HEK293 (cell line): ENCODE results near the gene MTARC1.

Source experiments
- CTCF ChIA-PET: fragments of 350-600 bp; formaldehyde crosslinking; extraction: SDS; loops from one replicate; lab custom pipeline; 2021; ENCODE audit warnings: antibody characterized with exemption; lab: Yijun Ruan, JAX
- POLR2A ChIA-PET: fragments of 300-600 bp; formaldehyde crosslinking; extraction: SDS; loops from one replicate; lab custom pipeline; 2020; ENCODE audit warnings: antibody characterized with exemption, inconsistent platforms; lab: Yijun Ruan, JAX
- H3K27ac ChIP-seq: fragments of 200-500 bp; sonication (Bioruptor generic); 2 replicates; pipeline ENCODE4 v1.5.1; 2014; ENCODE audit warnings: low read depth, low read length, control low read depth, inconsistent platforms; ENCODE audit errors: extremely low read depth
- H3K36me3 ChIP-seq, 2 experiments: fragments of 200-500 bp in 1 of 2; sonication (Bioruptor generic) in 1 of 2; 1 replicate in 1 of 2; 2 replicates in 1 of 2; pipeline ENCODE4 v1.5.1; 2014 to 2017; ENCODE audit warnings: inconsistent platforms in 2 of 2, low read length in 2 of 2; ENCODE audit not compliant: control insufficient read depth in 2 of 2, insufficient read depth in 1 of 2
- H3K4me1 ChIP-seq: fragments of 200-500 bp; sonication (Bioruptor generic); 2 replicates; pipeline ENCODE4 v1.5.1; 2014; ENCODE audit warnings: mild to moderate bottlenecking, low read length, inconsistent platforms; ENCODE audit not compliant: control insufficient read depth, insufficient read depth
- H3K4me3 ChIP-seq: 2 replicates; pipeline ENCODE4 v1.5.1; 2011; ENCODE audit warnings: low read depth, mild to moderate bottlenecking, control low read depth, low read length, moderate library complexity
- H3K9me3 ChIP-seq: fragments of 200-500 bp; sonication (Bioruptor generic); 2 replicates; pipeline ENCODE4 v1.5.1; 2014; ENCODE audit warnings: low read depth, low read length, inconsistent platforms; ENCODE audit not compliant: control insufficient read depth, insufficient read depth
- KLF7 ChIP-seq: fragments of 450-650 bp; formaldehyde crosslinking; IDR thresholded peaks from 2 replicates; pipeline ENCODE4 v1.5.1; 2016; ENCODE audit warnings: missing biosample characterization, missing genetic modification characterization, borderline replicate concordance
- MEIS1 ChIP-seq: sonication (generic); formaldehyde crosslinking; IDR thresholded peaks from 2 replicates; pipeline ENCODE4 v1.8.1; 2022; ENCODE audit warnings: missing genetic modification reagents, mild to moderate bottlenecking, borderline replicate concordance
- MYNN ChIP-seq: fragments of 450-650 bp; formaldehyde crosslinking; IDR thresholded peaks from 2 replicates; pipeline ENCODE4 v1.5.1; 2016; ENCODE audit warnings: missing biosample characterization, missing genetic modification characterization, borderline replicate concordance
- SP7 ChIP-seq: fragments of 450-650 bp; formaldehyde crosslinking; IDR thresholded peaks from 2 replicates; pipeline ENCODE4 v1.5.1; 2016; ENCODE audit warnings: missing biosample characterization, missing genetic modification characterization
- ZBTB8A ChIP-seq: fragments of 450-650 bp; formaldehyde crosslinking; IDR thresholded peaks from 2 replicates; pipeline ENCODE4 v1.5.1; 2016; ENCODE audit warnings: missing biosample characterization, missing genetic modification characterization
- ZFHX2 ChIP-seq: fragments of 450-650 bp; formaldehyde crosslinking; conservative IDR thresholded peaks from 2 replicates; pipeline ENCODE4 v1.5.1; 2016; ENCODE audit warnings: missing biosample characterization, missing genetic modification characterization
- ZIC2 ChIP-seq: fragments of 450-650 bp; formaldehyde crosslinking; IDR thresholded peaks from 2 replicates; pipeline ENCODE4 v1.5.1; 2016; ENCODE audit warnings: missing biosample characterization, missing genetic modification characterization
- ZNF274 ChIP-seq, 2 experiments: fragments of 200-500 bp in 1 of 2; fragments of 450-650 bp in 1 of 2; sonication (Bioruptor generic) in 1 of 2; formaldehyde crosslinking in 1 of 2; IDR thresholded peaks; 2 replicates each; pipeline versions ENCODE4 v1.5.1 to v1.6.1; 2014 to 2016; ENCODE audit warnings: borderline replicate concordance in 1 of 2, inconsistent platforms in 1 of 2, low read length in 1 of 2, missing biosample characterization in 1 of 2, missing genetic modification characterization in 1 of 2
- ZNF324 ChIP-seq: fragments of 450-650 bp; formaldehyde crosslinking; IDR thresholded peaks from 2 replicates; pipeline ENCODE4 v1.5.1; 2016; ENCODE audit warnings: missing biosample characterization, missing genetic modification characterization
- ZNF404 ChIP-seq: fragments of 450-650 bp; formaldehyde crosslinking; IDR thresholded peaks from 2 replicates; pipeline ENCODE4 v1.5.1; 2017; ENCODE audit warnings: missing biosample characterization, missing genetic modification characterization
- ZNF530 ChIP-seq: fragments of 450-650 bp; formaldehyde crosslinking; IDR thresholded peaks from 2 replicates; pipeline ENCODE4 v1.5.1; 2016; ENCODE audit warnings: low read depth, missing biosample characterization, missing genetic modification characterization
- ZNF544 ChIP-seq: fragments of 450-650 bp; formaldehyde crosslinking; IDR thresholded peaks from 2 replicates; pipeline ENCODE4 v1.5.0; 2017; ENCODE audit warnings: missing biosample characterization, missing genetic modification characterization
- ZNF560 ChIP-seq: fragments of 450-650 bp; formaldehyde crosslinking; IDR thresholded peaks from 2 replicates; pipeline ENCODE4 v1.5.1; 2017; ENCODE audit warnings: missing biosample characterization, missing genetic modification characterization, borderline replicate concordance
- ZNF621 ChIP-seq: fragments of 450-650 bp; formaldehyde crosslinking; IDR thresholded peaks from 2 replicates; pipeline ENCODE4 v1.5.1; 2017; ENCODE audit warnings: missing biosample characterization, missing genetic modification characterization
- ZNF623 ChIP-seq: fragments of 450-650 bp; formaldehyde crosslinking; IDR thresholded peaks from 2 replicates; pipeline ENCODE4 v1.5.1; 2016; ENCODE audit warnings: missing biosample characterization, missing genetic modification characterization
- ZNF785 ChIP-seq: fragments of 450-650 bp; formaldehyde crosslinking; IDR thresholded peaks from 2 replicates; pipeline ENCODE4 v1.5.1; 2016; ENCODE audit warnings: missing biosample characterization, missing genetic modification characterization
- ZNF830 ChIP-seq: fragments of 450-650 bp; IDR thresholded peaks from 2 replicates; pipeline ENCODE4 v1.5.0; 2018; ENCODE audit warnings: missing biosample characterization, missing genetic modification characterization, low read depth, mild to moderate bottlenecking, moderate library complexity
- ZSCAN30 ChIP-seq: fragments of 450-650 bp; IDR thresholded peaks from 2 replicates; pipeline ENCODE4 v1.5.1; 2018; ENCODE audit warnings: missing biosample characterization, mild to moderate bottlenecking, missing genetic modification characterization, moderate library complexity
- TF ChIP-seq, protein P1 (sequence below): fragments of 450-650 bp; formaldehyde crosslinking; IDR thresholded peaks from 2 replicates; pipeline ENCODE4 v1.5.1; 2016; ENCODE audit warnings: missing biosample characterization, missing genetic modification characterization

Gene MTARC1

DNA sequence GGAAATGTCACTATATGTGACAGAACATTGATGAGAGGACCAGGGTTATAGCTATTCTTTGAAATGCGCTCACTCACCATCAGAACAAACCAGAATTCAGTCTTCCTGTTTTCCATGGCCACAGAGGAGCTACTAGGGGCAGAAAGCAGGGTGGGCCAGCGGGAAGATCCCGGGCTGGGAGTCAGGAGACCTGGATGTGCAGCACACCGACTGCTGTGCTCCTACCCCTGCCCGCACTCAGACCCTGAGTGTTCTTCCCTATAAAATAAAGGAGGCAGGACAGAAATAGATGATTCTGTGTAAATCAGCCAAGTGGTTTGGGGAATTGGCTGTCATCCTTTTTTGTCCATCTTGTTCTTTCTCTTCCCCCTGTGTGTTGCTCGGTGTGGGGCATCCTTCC, 21.0 kb downstream of the MTARC1 start:
- Histone ChIP-seq H3K36me3 (peaks cover 0 to 36% of the 10 kb centered on the region in 2 experiments; a peak in 1 of 3 replicates), H3K4me3 (no peak overlapping the region), H3K4me1 (no peaks in the 10 kb centered on the region), H3K9me3 (no peaks in the 10 kb centered on the region), H3K27ac (no peak overlapping the region)
- CTCF ChIA-PET: interaction anchor here (0.7 to 1.1 kb wide), 2 partner anchors 74 to 1335 kb away, joined by 3 read pairs; no protein-coding TSS in a partner anchor
- no peak for TF ChIP-seq ZNF560
- TF ChIP-seq ZBTB8A (tag by site-specific recombination): no peak
- TF ChIP-seq ZNF530 (tag by site-specific recombination): no peak
- no peak for TF ChIP-seq KLF7 (tag by site-specific recombination)
- TF ChIP-seq ZNF830 (tag by site-specific recombination): no peak
- no peak for TF ChIP-seq ZNF621 (tag by site-specific recombination)
- TF ChIP-seq ZNF274 (IDR thresholded peaks at IDR 0.05; ENCODE audit: low read length): no peak
- no peak for TF ChIP-seq ZNF274 (tag by site-specific recombination; IDR thresholded peaks at IDR 0.05; ENCODE audit: borderline replicate concordance)
- POLR2A ChIA-PET: no interaction called here

DNA sequence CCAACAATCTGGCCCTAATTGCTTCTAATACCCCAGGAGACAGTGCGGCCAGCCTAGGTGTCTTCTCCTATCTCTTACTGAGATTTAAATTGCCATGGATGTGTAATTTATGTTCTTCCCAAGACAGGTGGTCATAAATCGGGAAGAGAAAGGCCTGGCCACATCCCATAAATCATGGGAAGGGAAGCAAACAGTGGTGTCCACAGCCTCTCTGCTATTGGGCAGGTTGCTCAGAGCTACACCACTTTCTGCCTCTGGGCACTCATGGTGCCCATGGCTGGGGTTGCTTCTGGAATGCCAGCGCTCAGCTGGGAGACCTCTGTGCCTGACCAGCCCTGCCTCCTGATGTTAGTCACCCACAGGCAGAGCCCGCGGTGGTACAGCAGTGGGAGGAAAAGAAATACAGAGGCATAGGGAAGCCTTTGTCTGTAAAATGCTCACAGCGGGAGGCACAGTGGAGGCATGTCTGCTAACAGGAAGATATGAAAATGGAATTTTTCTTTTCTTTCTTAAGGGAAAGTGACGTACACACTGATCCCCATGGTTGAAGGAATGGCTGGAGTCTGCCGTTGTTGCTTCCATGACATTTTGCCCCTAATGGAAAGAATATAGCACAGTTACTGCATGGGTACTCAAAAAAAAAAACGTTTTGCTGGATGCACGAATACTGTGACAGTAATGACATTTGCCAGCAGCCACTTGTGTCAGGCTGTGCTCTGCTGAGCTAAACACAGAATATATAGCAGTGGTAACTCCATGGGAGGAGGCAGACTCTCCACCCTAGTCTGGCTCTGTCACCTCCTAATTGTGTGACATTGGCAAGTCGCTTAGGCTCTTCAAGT, 21.9 kb downstream of the MTARC1 start:
- no peak overlapping the region for H3K4me3 ChIP-seq
- CTCF ChIA-PET: interaction anchor here (0.7 to 3.0 kb wide), 4 partner anchors 206 to 1336 kb away, joined by 3 to 20 read pairs (median 3); no protein-coding TSS in a partner anchor
- H3K9me3 ChIP-seq: no peaks in the 10 kb centered on the region
- peaks cover 0 to 44% of the 10 kb centered on the region in 2 experiments; a peak in 1 of 3 replicates for H3K36me3 ChIP-seq
- POLR2A ChIA-PET: no interaction called here
- no peak overlapping the region for H3K27ac ChIP-seq
- H3K4me1 ChIP-seq: no peaks in the 10 kb centered on the region
- TF ChIP-seq MYNN (tag by site-specific recombination) (no peak), ZFHX2 (tag by site-specific recombination) (0 out of 2 replicates have a peak, but pooled peaks have one; percentile 9), ZIC2 (peak; percentile 84), ZNF544 (tag by site-specific recombination) (no peak), MEIS1 (CRISPR knock-in tag) (no peak), ZNF324 (tag by site-specific recombination) (no peak), SP7 (tag by site-specific recombination) (0 out of 2 replicates have a peak, but pooled peaks have one; percentile 25)
- TF ChIP-seq, protein P1, sequence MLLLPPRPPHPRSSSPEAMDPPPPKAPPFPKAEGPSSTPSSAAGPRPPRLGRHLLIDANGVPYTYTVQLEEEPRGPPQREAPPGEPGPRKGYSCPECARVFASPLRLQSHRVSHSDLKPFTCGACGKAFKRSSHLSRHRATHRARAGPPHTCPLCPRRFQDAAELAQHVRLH (tag by site-specific recombination): no peak

DNA sequence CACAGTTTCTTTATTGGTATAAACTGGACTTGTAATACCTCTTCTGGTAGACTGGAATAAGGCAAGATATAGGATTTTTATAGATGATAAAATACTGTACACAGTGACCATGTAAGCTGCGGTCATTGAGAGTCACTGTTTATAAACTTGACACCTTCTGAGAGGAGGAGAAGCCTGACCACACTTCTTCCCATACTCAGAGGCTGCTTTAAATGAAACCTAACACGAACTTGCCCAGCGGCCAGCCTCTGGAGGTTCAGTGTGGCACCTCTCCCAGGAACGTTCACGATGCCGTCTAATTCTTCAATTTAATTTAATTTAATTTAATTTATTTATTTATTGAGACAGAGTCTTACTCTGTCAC, 22.5 kb downstream of the MTARC1 start:
- CTCF ChIA-PET: interaction anchor here (0.7 to 3.0 kb wide), 3 partner anchors 205 to 1295 kb away, joined by 3 to 20 read pairs (median 3); no protein-coding TSS in a partner anchor
- H3K4me3 ChIP-seq: no peak overlapping the region
- no peaks in the 10 kb centered on the region for H3K4me1 ChIP-seq
- H3K9me3 ChIP-seq: no peaks in the 10 kb centered on the region
- TF ChIP-seq ZNF623 (tag by site-specific recombination) (no peak), ZNF404 (tag by site-specific recombination) (no peak), ZNF785 (no peak), ZSCAN30 (no peak)
- POLR2A ChIA-PET: no interaction called here
- H3K36me3 ChIP-seq: peaks cover 0 to 48% of the 10 kb centered on the region in 2 experiments; a peak in 1 of 3 replicates
- no peak overlapping the region for H3K27ac ChIP-seq
